Neural cell (in vitro differentiated cells): ENCODE results near the gene SHC1. TPM values are rescaled to one million over a fixed set of nuclear protein-coding genes. Genes with fewer than 3 reads are reported as not detected.

Experiments used
- H2AFZ ChIP-seq: fragments of 200-600, 300-800 bp; sonication (generic), shearing (Covaris generic); 2 replicates; pipeline ENCODE4 v1.6.0; 2014; ENCODE audit warnings: low read depth, mild to moderate bottlenecking, antibody characterized with exemption, low read length, moderate library complexity
- H3F3A ChIP-seq: fragments of 200-600 bp; shearing (Covaris generic); 2 replicates; pipeline ENCODE4 v1.6.1; 2016; ENCODE audit warnings: mild to moderate bottlenecking, moderate library complexity, mixed read lengths, antibody characterized with exemption, low read length; ENCODE audit not compliant: insufficient read depth, poor library complexity, severe bottlenecking
- H3K27ac ChIP-seq: fragments of 200-600, 300-800 bp; sonication (generic), shearing (Covaris generic); 2 replicates; pipeline ENCODE4 v1.5.1; 2014; ENCODE audit warnings: mild to moderate bottlenecking, low read length, moderate library complexity
- H3K27me3 ChIP-seq: fragments of 300-800, 200-600 bp; sonication (generic), shearing (Covaris generic); 2 replicates; pipeline ENCODE4 v1.6.0; 2014; ENCODE audit warnings: mild to moderate bottlenecking, low read depth, low read length, moderate library complexity; ENCODE audit not compliant: insufficient read depth
- H3K36me3 ChIP-seq: fragments of 300-800, 200-600 bp; sonication (generic), shearing (Covaris generic); 2 replicates; pipeline ENCODE4 v1.5.1; 2014; ENCODE audit warnings: mild to moderate bottlenecking, antibody characterized with exemption, low read length, moderate library complexity; ENCODE audit not compliant: insufficient read depth
- H3K4me2 ChIP-seq: fragments of 300-800, 200-600 bp; sonication (generic), shearing (Covaris generic); 2 replicates; pipeline ENCODE4 v1.6.0; 2014; ENCODE audit warnings: mild to moderate bottlenecking, low read length
- H3K4me3 ChIP-seq: fragments of 300-800, 200-600 bp; sonication (generic), shearing (Covaris generic); 2 replicates; pipeline ENCODE4 v1.5.1; 2014; ENCODE audit warnings: mild to moderate bottlenecking, low read length, moderate library complexity
- H3K79me2 ChIP-seq: fragments of 200-600 bp; shearing (Covaris generic); replicated peaks from 2 replicates; pipeline ENCODE4 v1.6.0; 2014; ENCODE audit warnings: mild to moderate bottlenecking, low read length, moderate library complexity; ENCODE audit not compliant: insufficient read depth
- H3K9ac ChIP-seq: fragments of 300-800, 200-600 bp; sonication (generic), shearing (Covaris generic); 2 replicates; pipeline ENCODE4 v1.6.1; 2016; ENCODE audit warnings: mild to moderate bottlenecking, low read length, mixed read lengths
- H3K9me2 ChIP-seq: fragments of 200-600 bp; shearing (Covaris generic); 2 replicates; pipeline ENCODE4 v1.6.1; 2016; ENCODE audit warnings: mild to moderate bottlenecking, low read length, mixed read lengths; ENCODE audit not compliant: insufficient read depth
- H3K9me3 ChIP-seq: fragments of 200-600, 300-800 bp; sonication (generic), shearing (Covaris generic); 2 replicates; pipeline ENCODE4 v1.6.1; 2016; ENCODE audit warnings: mild to moderate bottlenecking, mixed run types, low read length, moderate library complexity, mixed read lengths
- H4K20me1 ChIP-seq: fragments of 200-600 bp; shearing (Covaris generic); 2 replicates; pipeline ENCODE4 v1.6.1; 2016; ENCODE audit warnings: mild to moderate bottlenecking, mixed run types; ENCODE audit not compliant: insufficient read depth
- CTCF ChIP-seq: fragments of 450-650 bp; IDR thresholded peaks from 2 replicates; pipeline ENCODE4 v1.5.1; 2014; ENCODE audit warnings: antibody characterized with exemption, mild to moderate bottlenecking, moderate library complexity; ENCODE audit not compliant: poor library complexity, severe bottlenecking
- EP300 ChIP-seq: fragments of 450-650 bp; conservative IDR thresholded peaks from 2 replicates; pipeline ENCODE4 v1.6.1; 2014; ENCODE audit warnings: antibody characterized with exemption, mild to moderate bottlenecking, moderate library complexity; ENCODE audit not compliant: poor library complexity, severe bottlenecking
- EZH2 ChIP-seq: fragments of 200-600, 300-800 bp; shearing (Covaris generic), sonication (generic); IDR thresholded peaks from 2 replicates; pipeline ENCODE4 v1.6.1; 2014; ENCODE audit warnings: antibody characterized with exemption, low read length, borderline replicate concordance, mild to moderate bottlenecking; ENCODE audit not compliant: insufficient read depth, poor library complexity, severe bottlenecking
- MXI1 ChIP-seq: fragments of 450-650 bp; conservative IDR thresholded peaks from 2 replicates; pipeline ENCODE4 v1.6.1; 2014; ENCODE audit warnings: antibody characterized with exemption, mild to moderate bottlenecking; ENCODE audit not compliant: poor library complexity, severe bottlenecking
- POLR2AphosphoS5 ChIP-seq: IDR thresholded peaks from 2 replicates; pipeline ENCODE4 v1.6.1; 2012
- RAD21 ChIP-seq: fragments of 450-650 bp; conservative IDR thresholded peaks from 2 replicates; pipeline ENCODE4 v1.6.1; 2014; ENCODE audit warnings: antibody characterized with exemption, mild to moderate bottlenecking, moderate library complexity
- REST ChIP-seq: IDR thresholded peaks from 2 replicates; pipeline ENCODE4 v1.6.1; 2012; ENCODE audit warnings: borderline replicate concordance
- SMC3 ChIP-seq: fragments of 450-650 bp; conservative IDR thresholded peaks from 2 replicates; pipeline ENCODE4 v1.6.1; 2014; ENCODE audit warnings: antibody characterized with exemption, mild to moderate bottlenecking, moderate library complexity; ENCODE audit not compliant: poor library complexity
- TAF1 ChIP-seq: IDR thresholded peaks from 2 replicates; pipeline ENCODE4 v1.6.1; 2012; ENCODE audit warnings: low read depth
- polyA plus RNA-seq: library from polyadenylated mRNA; depleted of rRNA; stranded (reverse); fragments of >200 nt; gene quantifications from 2 replicates; pipeline ENCODE4 v1.2.3, GENCODE V29; 2014

Gene SHC1
- polyA plus RNA-seq, 1 donor from 2014 or later, result 9.5 TPM

DNA sequence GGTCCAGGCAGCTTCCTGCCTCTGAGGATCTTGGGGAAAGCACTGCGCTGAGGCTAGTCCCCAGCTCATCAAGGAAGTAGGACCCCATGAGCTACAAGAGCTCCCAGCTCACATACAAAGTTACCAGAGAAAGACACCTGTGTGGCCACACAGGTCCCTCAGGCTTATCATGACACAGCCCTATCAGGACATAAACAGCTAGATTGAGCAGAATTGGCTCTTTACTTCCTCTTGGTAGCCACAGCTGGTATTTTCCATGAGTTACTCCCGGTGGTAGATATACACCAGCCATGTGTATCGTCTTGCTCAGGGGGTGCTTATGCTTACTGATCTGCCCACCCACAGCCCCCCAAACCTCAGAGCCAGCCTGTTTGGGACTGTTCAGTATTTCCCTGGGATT is 24.0 kb upstream of the SHC1 start:
- H4K20me1 ChIP-seq, result no peaks in the 10 kb centered on the region
- no peak overlapping the region for H3K4me3 ChIP-seq
- no peaks in the 10 kb centered on the region for H3K27me3 ChIP-seq
- H3F3A ChIP-seq, result peaks cover 3% of the 10 kb centered on the region
- no peak overlapping the region for H2AFZ ChIP-seq
- no peaks in the 10 kb centered on the region for H3K79me2 ChIP-seq
- H3K36me3 ChIP-seq, result no peaks in the 10 kb centered on the region
- H3K27ac ChIP-seq, result no peak overlapping the region
- H3K9ac ChIP-seq, result no peak overlapping the region
- no peaks in the 10 kb centered on the region for H3K9me2 ChIP-seq
- no peak for TF ChIP-seq RAD21
- H3K9me3 ChIP-seq, result no peaks in the 10 kb centered on the region
- no peak overlapping the region for H3K4me2 ChIP-seq

- Histone ChIP-seq H3K9me3 (no peaks in the 10 kb centered on the region), H3K27ac (no peak overlapping the region), H3K9ac (no peak overlapping the region), H3K27me3 (no peaks in the 10 kb centered on the region), H2AFZ (no peak overlapping the region), H3K79me2 (no peaks in the 10 kb centered on the region), H3F3A (peaks cover 3% of the 10 kb centered on the region), H3K4me2 (no peak overlapping the region), H4K20me1 (no peaks in the 10 kb centered on the region), H3K4me3 (no peak overlapping the region), H3K9me2 (no peaks in the 10 kb centered on the region), H3K36me3 (no peaks in the 10 kb centered on the region)
- TF ChIP-seq REST, result no peak
These were observed 23.7 kb upstream of the SHC1 start for GRCh38 chr1:154994269-154994587.

DNA sequence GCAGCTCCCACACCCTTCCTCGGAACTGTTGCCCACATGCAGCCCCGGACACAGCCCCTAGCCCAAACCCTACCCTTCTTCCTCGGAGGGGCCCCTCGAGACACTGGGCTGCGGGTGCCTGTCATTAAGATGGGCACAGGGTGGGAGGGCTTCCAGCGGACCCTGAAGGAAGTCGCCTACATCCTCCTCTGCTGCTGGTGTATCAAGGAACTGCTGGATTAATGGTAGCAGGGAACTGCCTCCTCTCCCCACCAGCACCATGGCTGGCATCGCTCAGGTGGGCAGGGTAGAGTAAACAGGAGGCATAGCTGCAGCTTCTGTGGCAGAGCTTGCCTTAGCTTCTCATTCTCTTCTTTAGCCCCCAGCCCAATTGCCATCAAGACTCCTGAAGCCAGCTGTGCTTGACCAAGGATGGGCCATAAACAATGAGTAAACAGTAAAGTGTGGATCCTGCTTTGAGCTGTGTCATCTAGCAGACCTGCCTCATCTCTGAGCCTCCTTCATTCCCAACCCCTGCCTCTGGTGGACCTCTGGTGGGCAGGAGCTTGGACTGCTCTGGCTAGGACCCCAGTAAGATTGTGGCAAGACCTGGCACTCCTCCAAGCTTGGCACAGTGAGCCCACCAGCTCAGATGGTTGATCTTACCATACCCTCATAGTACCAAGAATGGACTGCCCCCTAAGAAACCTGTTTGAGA is 23.2 kb upstream of the SHC1 start, which contains the start of gene LENEP:
LENEP (plus strand) TSS at position 15 of the 697 bp plus-strand sequence; CDS start at position 37, 22 bp downstream.
- Histone ChIP-seq H3K9me3 (no peaks in the 10 kb centered on the region), H2AFZ (no peak within 1 kb of the TSS)
- TF ChIP-seq REST (no peak), EP300 (no peak), TAF1 (no peak), POLR2AphosphoS5 (no peak), MXI1 (no peak), CTCF (no peak), RAD21 (no peak), EZH2 (no peak), SMC3 (no peak)

More for the DNA sequence above, 23.2 kb upstream of the SHC1 start, which contains the start of gene LENEP:
- Histone ChIP-seq H3K9ac (no peak within 1 kb of the TSS), H3K4me2 (no peak within 1 kb of the TSS), H3K27me3 (no peaks in the 10 kb centered on the region), H3F3A (no peaks in the 10 kb centered on the region), H3K9me2 (no peaks in the 10 kb centered on the region), H3K79me2 (no peaks in the 10 kb centered on the region), H3K27ac (no peak within 1 kb of the TSS), H3K4me3 (no peak within 1 kb of the TSS), H3K36me3 (no peaks in the 10 kb centered on the region), H4K20me1 (no peaks in the 10 kb centered on the region)
